Measurements from ENCODE around the gene FOXJ1. TPM values are rescaled to one million over a fixed set of nuclear protein-coding genes. Genes with fewer than 3 reads are reported as not detected.

FOXJ1 gene
- total RNA-seq, 1 donor from 2014 or later: not detected

GRCh38 chr17:76153202-76153601 lies 12.2 kb upstream of the FOXJ1 start:
- Histone ChIP-seq H3K27ac (no peak overlapping the region), H3K36me3 (no peaks in the 10 kb centered on the region), H3K27me3 (no peaks in the 10 kb centered on the region), H3K4me3 (no peak overlapping the region), H3K9me3 (no peaks in the 10 kb centered on the region), H3K4me1 (no peaks in the 10 kb centered on the region)
- no peak for DNase-seq (ENCODE audit: low spot score in 2 of 2)
- intact Hi-C loops (cut with DNase I): no loop called here
- TF ChIP-seq CTCF (IDR thresholded peaks at IDR 0.05): no peak

- no peak for DNase-seq (ENCODE audit: low spot score in 2 of 2)
- intact Hi-C loops (cut with DNase I): no loop called here
- H3K9me3 ChIP-seq: no peaks in the 10 kb centered on the region
- H3K27me3 ChIP-seq: no peaks in the 10 kb centered on the region
- no peak overlapping the region for H3K4me3 ChIP-seq
- no peaks in the 10 kb centered on the region for H3K36me3 ChIP-seq
- no peak for TF ChIP-seq CTCF (IDR thresholded peaks at IDR 0.05)
- H3K27ac ChIP-seq: no peak overlapping the region
- no peaks in the 10 kb centered on the region for H3K4me1 ChIP-seq
Measured at GRCh38 chr17:76152591-76152990, 11.5 kb upstream of the FOXJ1 start.

GRCh38 chr17:76151896-76152454 lies 10.9 kb upstream of the FOXJ1 start:
- Histone ChIP-seq H3K4me1 (no peaks in the 10 kb centered on the region), H3K4me3 (no peak overlapping the region), H3K27ac (no peak overlapping the region), H3K9me3 (no peaks in the 10 kb centered on the region), H3K36me3 (no peaks in the 10 kb centered on the region), H3K27me3 (no peaks in the 10 kb centered on the region)
- TF ChIP-seq CTCF (IDR thresholded peaks at IDR 0.05): no peak
- intact Hi-C loops (cut with DNase I): no loop called here
- DNase-seq (ENCODE audit: low spot score in 2 of 2): no peak

GRCh38 chr17:76150712-76151622 lies 9.9 kb upstream of the FOXJ1 start:
- Histone ChIP-seq H3K27me3 (no peaks in the 10 kb centered on the region), H3K36me3 (no peaks in the 10 kb centered on the region), H3K9me3 (no peaks in the 10 kb centered on the region), H3K27ac (no peak overlapping the region), H3K4me1 (no peaks in the 10 kb centered on the region), H3K4me3 (no peak overlapping the region)
- TF ChIP-seq CTCF (IDR thresholded peaks at IDR 0.05): no peak
- no peak for DNase-seq (ENCODE audit: low spot score in 2 of 2)
- intact Hi-C loops (cut with DNase I): no loop called here

- no peaks in the 10 kb centered on the region for H3K9me3 ChIP-seq
- TF ChIP-seq CTCF (IDR thresholded peaks at IDR 0.05): no peak
- no peaks in the 10 kb centered on the region for H3K4me1 ChIP-seq
- intact Hi-C loops (cut with DNase I): no loop called here
- no peaks in the 10 kb centered on the region for H3K36me3 ChIP-seq
- no peaks in the 10 kb centered on the region for H3K27me3 ChIP-seq
- no peak overlapping the region for H3K27ac ChIP-seq
- no peak for DNase-seq (ENCODE audit: low spot score in 2 of 2)
- H3K4me3 ChIP-seq: no peak overlapping the region
Measured at GRCh38 chr17:76149214-76149613, 8.2 kb upstream of the FOXJ1 start.

All from ascending aorta (tissue), 2 donors.